IMR-90 (cell line): ENCODE results near the gene PEX26.

Experiments used
- CTCF ChIP-seq: conservative IDR thresholded peaks from 2 replicates; pipeline ENCODE4 v1.5.1; 2012; ENCODE audit warnings: mild to moderate bottlenecking, low read depth, low read length, improper control_type of control experiment
- MAFK ChIP-seq: IDR thresholded peaks from 2 replicates; pipeline ENCODE4 v1.6.1; 2012; ENCODE audit warnings: low read depth, low read length, improper control_type of control experiment
- SMC3 ChIP-seq: fragments of 150-350 bp; IDR thresholded peaks from 2 replicates; pipeline ENCODE4 v1.6.1; 2016; ENCODE audit warnings: low read depth, mild to moderate bottlenecking, antibody characterized with exemption, low read length, moderate library complexity

DNA sequence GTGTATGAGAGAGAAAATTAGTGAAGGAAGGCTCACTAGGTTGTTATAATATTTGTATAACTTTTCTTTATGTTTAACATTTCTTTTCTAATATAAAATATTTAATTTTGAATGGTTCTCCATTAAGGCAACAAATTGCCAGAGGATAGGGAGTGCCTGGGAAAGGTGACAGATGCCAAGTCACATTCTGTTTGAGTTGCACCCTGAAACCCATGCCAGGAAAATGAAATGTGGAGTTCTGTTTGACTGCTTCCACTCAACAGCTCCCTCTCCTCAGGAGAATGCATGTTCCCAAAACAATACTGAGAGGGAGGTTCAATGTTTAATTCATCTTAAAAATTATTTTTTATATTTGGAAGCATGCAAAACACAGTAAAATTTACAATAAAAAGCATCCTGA is 66.3 kb downstream of the PEX26 start:
- TF ChIP-seq CTCF (no peak), SMC3 (no peak), MAFK (no peak)
